Upper lobe of left lung (tissue), 6 donors: ENCODE measurements around the gene MMP19. TPM values are rescaled to one million over a fixed set of nuclear protein-coding genes. Genes with fewer than 3 reads are reported as not detected.

Source experiments
- ATAC-seq, 2 donors: fragments of 200-7000 bp; cut with Tn5 transposase; one replicate each; pipeline ENCODE4 v1.9.1; 2022; ENCODE audit warnings: mild to moderate bottlenecking in 2 of 2, moderate library complexity in 2 of 2; ENCODE audit not compliant: low FRiP score in 2 of 2
- DNase-seq, 2 donors: peaks; one replicate each; pipeline ENCODE4 v3.0.0-alpha.2; 2019 to 2020
- H3K27ac ChIP-seq, 4 donors: fragments of 200-600 bp; sonication (generic); one replicate each; pipeline ENCODE4 v1.5.1; 2016 to 2019
- H3K27me3 ChIP-seq, 4 donors: fragments of 200-600 bp; sonication (generic); one replicate each; pipeline ENCODE4 v1.5.1; 2017 to 2019
- H3K36me3 ChIP-seq, 4 donors: fragments of 200-600 bp; sonication (generic); one replicate each; pipeline ENCODE4 v1.5.1; 2016 to 2019
- H3K4me1 ChIP-seq, 4 donors: fragments of 200-600 bp; sonication (generic); one replicate each; pipeline ENCODE4 v1.5.1; 2018 to 2019
- H3K4me3 ChIP-seq, 4 donors: fragments of 200-600 bp; sonication (generic); one replicate each; pipeline ENCODE4 v1.5.1; 2017 to 2019; ENCODE audit warnings: mild to moderate bottlenecking in 2 of 4, moderate library complexity in 1 of 4
- H3K9me3 ChIP-seq, 4 donors: fragments of 200-600 bp; sonication (generic); one replicate each; pipeline ENCODE4 v1.5.1; 2018 to 2019
- CTCF ChIP-seq, 6 experiments: fragments of 450-650 bp in 4 of 6; fragments of 200-600 bp in 2 of 6; sonication (generic) in 2 of 6; IDR thresholded peaks; one replicate each; pipeline ENCODE4 v1.5.1; 2016 to 2019; ENCODE audit warnings: antibody characterized with exemption in 6 of 6
- EP300 ChIP-seq, 4 donors: sonication (generic); formaldehyde crosslinking; IDR thresholded peaks; one replicate each; pipeline ENCODE4 v1.5.1; 2017; ENCODE audit warnings: antibody characterized with exemption in 4 of 4, control low read depth in 2 of 4
- POLR2A ChIP-seq, 4 donors: fragments of 450-650 bp; IDR thresholded peaks; one replicate each; pipeline ENCODE4 v1.5.1; 2016 to 2017; ENCODE audit warnings: antibody characterized with exemption in 4 of 4, mild to moderate bottlenecking in 2 of 4
- POLR2AphosphoS5 ChIP-seq, 2 donors: sonication (generic); formaldehyde crosslinking; IDR thresholded peaks; one replicate each; pipeline ENCODE4 v1.5.1; 2017; ENCODE audit warnings: antibody characterized with exemption in 2 of 2
- WGBS, 2 donors: methylation state at CpG; one replicate each; pipeline ENCODE4 v1.1.5; 2017 to 2018; 5-methylcytosine and 5-hydroxymethylcytosine counted together
- total RNA-seq, 6 donors: library from RNA; depleted of rRNA in 4 of 6; stranded (reverse); fragments of >200 nt in 4 of 6; gene quantifications; one replicate each; pipeline versions ENCODE4 v1.1.0 to v1.2.1, GENCODE V29; 2016 to 2021
- donor health status: DM: no; HTN: no; CAD: no; lungs with moderate emphysema.
- donor health status: DM: no; HTN: yes; CAD: no; lungs with severe emphysema.

The MMP19 gene
- total RNA-seq, 6 donors from 2014 or later: 13.6 to 122 (median 42.3) TPM

GRCh38 chr12:55830601-55831446 lies 11.9 kb downstream of the MMP19 start:
- peak; percentile 65 to 95 for DNase-seq
- TF ChIP-seq POLR2A (IDR thresholded peaks at IDR 0.05): peak in 3 of 4 donors; percentile 62 to 71 (median 65)
- no peak for TF ChIP-seq CTCF (IDR thresholded peaks at IDR 0.05)
- peak; percentile 62 to 80 for TF ChIP-seq POLR2AphosphoS5 (IDR thresholded peaks at IDR 0.05)
- no peak for TF ChIP-seq EP300 (IDR thresholded peaks at IDR 0.05)
- Histone ChIP-seq H3K36me3 (peaks cover 0 to 12% (median 5%) of the 10 kb centered on the region in 4 donors), H3K27ac (peak overlapping the region; percentile 90 to 97 (median 94)), H3K4me3 (peak overlapping the region; percentile 75 to 89 (median 82)), H3K27me3 (no peaks in the 10 kb centered on the region), H3K4me1 (peaks cover 39 to 47% (median 45%) of the 10 kb centered on the region in 4 donors), H3K9me3 (no peaks in the 10 kb centered on the region)
- WGBS, 2 donors: 5 to 7% methylated on average over 15 to 23 of the region's 23 CpGs
- ATAC-seq: peak; percentile 64 to 69

GRCh38 chr12:55829967-55830600 lies 12.7 kb downstream of the MMP19 start:
- peak overlapping the region; percentile 75 to 89 (median 82) for H3K4me3 ChIP-seq
- WGBS, 2 donors: 0 to 3% methylated on average over 10 to 37 of the region's 37 CpGs
- peak overlapping the region; percentile 90 to 97 (median 94) for H3K27ac ChIP-seq
- no peaks in the 10 kb centered on the region for H3K9me3 ChIP-seq
- ATAC-seq: peak; percentile 13 to 64
- peaks cover 0 to 5% (median 1%) of the 10 kb centered on the region in 4 donors for H3K36me3 ChIP-seq
- DNase-seq: peak; percentile 60 to 90
- H3K27me3 ChIP-seq: no peaks in the 10 kb centered on the region
- TF ChIP-seq CTCF (IDR thresholded peaks at IDR 0.05): no peak
- TF ChIP-seq POLR2AphosphoS5 (IDR thresholded peaks at IDR 0.05): no peak
- TF ChIP-seq EP300 (IDR thresholded peaks at IDR 0.05): no peak
- no peak for TF ChIP-seq POLR2A (IDR thresholded peaks at IDR 0.05)
- peaks cover 44 to 54% (median 50%) of the 10 kb centered on the region in 4 donors for H3K4me1 ChIP-seq

DNA sequence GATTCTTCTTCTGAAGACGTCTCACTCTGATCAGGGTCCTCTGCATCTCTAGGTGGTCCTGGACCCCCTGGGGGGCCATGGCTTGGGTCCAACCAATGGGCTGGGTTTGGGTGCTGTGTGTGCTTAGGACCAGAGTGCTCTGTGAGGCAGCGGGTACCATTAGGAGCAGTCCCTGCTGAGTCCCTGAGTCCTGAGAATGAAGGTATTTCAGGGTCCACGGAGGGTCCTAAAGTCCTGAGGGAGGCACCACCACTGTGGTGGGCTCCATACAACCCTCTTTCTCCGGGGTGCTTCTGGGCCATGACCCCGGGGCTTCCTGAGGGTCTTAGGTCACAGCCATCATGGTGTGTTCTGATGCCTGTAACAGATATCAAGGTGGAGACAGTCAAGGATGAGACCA lies 14.4 kb downstream of the MMP19 start:
- Histone ChIP-seq H3K4me3 (peak overlapping the region in 2 of 4 donors; percentile 83 to 89), H3K4me1 (peaks cover 48 to 65% (median 53%) of the 10 kb centered on the region in 4 donors), H3K9me3 (no peaks in the 10 kb centered on the region), H3K27ac (peak overlapping the region; percentile 80 to 96 (median 92)), H3K36me3 (no peaks in the 10 kb centered on the region), H3K27me3 (no peaks in the 10 kb centered on the region)
- DNase-seq (no peak), ATAC-seq (no peak)
- TF ChIP-seq POLR2AphosphoS5 (IDR thresholded peaks at IDR 0.05) (no peak), POLR2A (IDR thresholded peaks at IDR 0.05) (no peak), EP300 (IDR thresholded peaks at IDR 0.05) (no peak), CTCF (IDR thresholded peaks at IDR 0.05) (no peak)
- WGBS, 2 donors: 74 to 92% methylated on average over 3 to 5 of the region's 5 CpGs

DNA sequence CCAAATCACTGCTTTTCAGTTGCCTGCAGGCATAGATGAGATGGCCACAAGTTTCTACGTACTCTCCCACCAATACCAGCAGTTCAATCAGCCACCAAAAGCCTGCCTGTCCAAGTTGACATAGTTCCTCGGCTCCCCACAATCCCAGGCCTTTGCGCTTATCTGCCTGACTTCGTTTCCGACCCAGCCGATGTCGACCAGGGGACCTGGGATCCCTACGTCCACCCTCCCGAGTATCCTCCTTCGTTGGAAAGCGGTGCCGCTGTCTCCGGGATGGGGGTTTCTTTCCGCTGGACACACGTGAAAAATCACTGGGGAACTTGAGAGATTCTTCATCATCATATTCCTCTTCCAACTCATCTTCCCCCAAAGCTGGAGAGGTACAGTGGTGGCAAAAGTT lies 14.9 kb downstream of the MMP19 start:
- DNase-seq: no peak
- no peak for TF ChIP-seq CTCF (IDR thresholded peaks at IDR 0.05)
- Histone ChIP-seq H3K4me3 (peak overlapping the region in 1 of 4 donors; percentile 9), H3K9me3 (no peaks in the 10 kb centered on the region), H3K4me1 (peaks cover 48 to 65% (median 53%) of the 10 kb centered on the region in 4 donors), H3K27ac (peak overlapping the region in 2 of 4 donors; percentile 40 to 80), H3K36me3 (peaks cover 0 to 5% (median 2%) of the 10 kb centered on the region in 4 donors), H3K27me3 (no peaks in the 10 kb centered on the region)
- no peak for ATAC-seq
- 92 to 94% methylated on average over 15 of the region's 15 CpGs for WGBS, 2 donors
